GM23338 (cell line): ENCODE data around the gene CA5B. TPM values are rescaled to one million over a fixed set of nuclear protein-coding genes. Genes with fewer than 3 reads are reported as not detected.
"Not testable (repeated sequence)": the region's sequence is repeated elsewhere in the genome, so short reads cannot be mapped to it uniquely, and the experiment has no call there.

Experiments
- ATAC-seq: fragments of 200-7000 bp; cut with Tn5 transposase; 3 replicates; pipeline ENCODE4 v1.9.1; 2020
- DNase-seq: peaks from one replicate; pipeline ENCODE4 v3.0.0-alpha.2; 2015; ENCODE audit warnings: low spot score
- H2AFZ ChIP-seq: fragments of 200-600 bp; sonication (generic); 2 replicates; pipeline ENCODE4 v1.8.0; 2016; ENCODE audit warnings: antibody characterized with exemption, mild to moderate bottlenecking, moderate library complexity
- H3F3A ChIP-seq: fragments of 200-600 bp; sonication (generic); replicated peaks from 2 replicates; pipeline ENCODE4 v1.8.0; 2017; ENCODE audit warnings: antibody characterized with exemption, mixed run types, low read depth
- H3K27ac ChIP-seq: fragments of 200-600 bp; sonication (generic); 2 replicates; pipeline ENCODE4 v1.6.1; 2016; ENCODE audit warnings: low read depth
- H3K27me3 ChIP-seq: fragments of 200-600 bp; sonication (generic); 2 replicates; pipeline ENCODE4 v1.8.0; 2016; ENCODE audit warnings: mild to moderate bottlenecking, mixed run types, moderate library complexity; ENCODE audit not compliant: insufficient read depth
- H3K36me3 ChIP-seq: fragments of 200-600 bp; sonication (generic); 2 replicates; pipeline ENCODE4 v1.8.0; 2016; ENCODE audit warnings: mild to moderate bottlenecking; ENCODE audit not compliant: insufficient read depth
- H3K4me1 ChIP-seq: fragments of 200-600 bp; sonication (generic); 2 replicates; pipeline ENCODE4 v1.8.0; 2016; ENCODE audit warnings: mild to moderate bottlenecking, moderate library complexity; ENCODE audit not compliant: insufficient read depth
- H3K4me2 ChIP-seq: fragments of 200-600 bp; sonication (generic); 2 replicates; pipeline ENCODE4 v1.7.1; 2017; ENCODE audit warnings: mixed run types
- H3K4me3 ChIP-seq: fragments of 200-600 bp; sonication (generic); 2 replicates; pipeline ENCODE4 v1.6.1; 2016; ENCODE audit warnings: mixed run types
- H3K79me2 ChIP-seq: fragments of 200-600 bp; sonication (generic); replicated peaks from 2 replicates; pipeline ENCODE4 v1.8.0; 2017; ENCODE audit warnings: mild to moderate bottlenecking; ENCODE audit not compliant: insufficient read depth
- H3K9me2 ChIP-seq: fragments of 200-600 bp; sonication (generic); 2 replicates; pipeline ENCODE4 v1.8.0; 2017; ENCODE audit not compliant: insufficient read depth
- H4K20me1 ChIP-seq: fragments of 200-600 bp; sonication (generic); replicated peaks from 2 replicates; pipeline ENCODE4 v1.8.0; 2017; ENCODE audit warnings: mild to moderate bottlenecking; ENCODE audit not compliant: insufficient read depth
- H3K27ac Mint-ChIP-seq: 2 replicates; pipeline ENCODE4 v1.8.0; 2020; ENCODE audit warnings: inconsistent platforms, mild to moderate bottlenecking, moderate library complexity, mixed read lengths
- H3K27me3 Mint-ChIP-seq: 3 replicates; pipeline ENCODE4 v1.8.0; 2022; ENCODE audit warnings: low read depth, mild to moderate bottlenecking, moderate library complexity, mixed read lengths, inconsistent platforms; ENCODE audit not compliant: insufficient read depth, poor library complexity
- H3K36me3 Mint-ChIP-seq: 3 replicates; pipeline ENCODE4 v1.8.0; 2021; ENCODE audit warnings: low read depth, mild to moderate bottlenecking, inconsistent platforms, moderate library complexity, mixed read lengths
- H3K4me1 Mint-ChIP-seq: 3 replicates; pipeline ENCODE4 v1.8.0; 2020; ENCODE audit warnings: mild to moderate bottlenecking, inconsistent platforms, mixed read lengths
- H3K4me3 Mint-ChIP-seq: 3 replicates; pipeline ENCODE4 v1.8.0; 2021; ENCODE audit warnings: moderate library complexity, mild to moderate bottlenecking, inconsistent platforms, mixed read lengths
- H3K9me3 Mint-ChIP-seq: 3 replicates; pipeline ENCODE4 v1.8.0; 2020; ENCODE audit warnings: moderate library complexity, mild to moderate bottlenecking, inconsistent platforms, mixed read lengths
- CREB1 ChIP-seq: fragments of 250-450 bp; sonication (Bioruptor Pico); IDR thresholded peaks from 2 replicates; pipeline ENCODE4 v1.5.0; 2020; ENCODE audit warnings: low read depth, mild to moderate bottlenecking, moderate library complexity
- CTCF ChIP-seq, 2 experiments: fragments of 200-600 bp in 1 of 2; sonication (generic) in 1 of 2; conservative IDR thresholded peaks; 2 replicates each; pipeline versions ENCODE4 v1.5.1 to v1.6.1; 2016 to 2017; ENCODE audit warnings: antibody characterized with exemption in 2 of 2, low read depth in 2 of 2, mild to moderate bottlenecking in 2 of 2, moderate library complexity in 1 of 2
- ETS1 ChIP-seq: IDR thresholded peaks from 2 replicates; pipeline ENCODE4 v1.6.1; 2016; ENCODE audit warnings: antibody characterized with exemption
- EZH2 ChIP-seq: fragments of 200-600 bp; sonication (generic); IDR thresholded peaks from one replicate; pipeline ENCODE4 v1.8.0; 2017; ENCODE audit warnings: antibody characterized with exemption, mild to moderate bottlenecking, low read depth; ENCODE audit not compliant: unreplicated experiment
- EZH2phosphoT487 ChIP-seq: fragments of 200-600 bp; sonication (generic); IDR thresholded peaks from one replicate; pipeline ENCODE4 v1.8.1; 2018; ENCODE audit warnings: antibody characterized with exemption; ENCODE audit not compliant: unreplicated experiment
- JUNB ChIP-seq: IDR thresholded peaks from one replicate; pipeline ENCODE4 v1.6.1; 2016; ENCODE audit warnings: antibody characterized with exemption; ENCODE audit not compliant: unreplicated experiment
- NANOG ChIP-seq: IDR thresholded peaks from 2 replicates; pipeline ENCODE4 v1.6.1; 2016; ENCODE audit warnings: antibody characterized with exemption, borderline replicate concordance
- REST ChIP-seq: IDR thresholded peaks from one replicate; pipeline ENCODE4 v1.6.1; 2018; ENCODE audit warnings: antibody characterized with exemption; ENCODE audit not compliant: unreplicated experiment
- STAT1 ChIP-seq: IDR thresholded peaks from one replicate; pipeline ENCODE4 v1.6.1; 2016; ENCODE audit warnings: antibody characterized with exemption; ENCODE audit not compliant: unreplicated experiment
- ZNF114 ChIP-seq: fragments of 250-450 bp; sonication (Bioruptor Pico); IDR thresholded peaks from 2 replicates; pipeline ENCODE4 v1.5.0; 2020; ENCODE audit warnings: mild to moderate bottlenecking, moderate library complexity
- ZNF331 ChIP-seq: fragments of 250-450 bp; sonication (Bioruptor Pico); IDR thresholded peaks from 2 replicates; pipeline ENCODE4 v1.5.0; 2020; ENCODE audit warnings: low read depth, mild to moderate bottlenecking, moderate library complexity
- polyA plus RNA-seq: library from polyadenylated mRNA; unstranded; fragments of >200 nt; fragmentation: Nextera tagmentation; extraction: Ambion mirVana; gene quantifications from 2 replicates; pipeline ENCODE4 v1.2.1, GENCODE V29; 2016
- total RNA-seq: library from RNA; depleted of rRNA; stranded (reverse); fragments of >200 nt; shearing (Covaris generic); gene quantifications from 2 replicates; pipeline ENCODE4 v1.2.3, GENCODE V29; 2014

Gene CA5B
- total and polyA plus RNA-seq, 2 experiments from 2014 or later: 4.8 to 6.1 TPM

GRCh38 chrX:15758140-15758539, 20.1 kb downstream of the CA5B start:
- Mint-ChIP-seq H3K4me3 (no peak overlapping the region), H3K9me3 (no peaks in the 10 kb centered on the region), H3K4me1 (peaks cover 17% of the 10 kb centered on the region), H3K36me3 (peaks cover 10% of the 10 kb centered on the region; the same call in 2 of the 3 replicates), H3K27me3 (peaks cover 2% of the 10 kb centered on the region), H3K27ac (no peak overlapping the region)
- ATAC-seq: no peak
- TF ChIP-seq NANOG (no peak), EZH2 (no peak), ZNF114 (CRISPR knock-in tag) (no peak), EZH2phosphoT487 (no peak), ZNF331 (CRISPR knock-in tag) (no peak), REST (no peak), ETS1 (no peak), CREB1 (CRISPR knock-in tag) (no peak), CTCF (conservative IDR thresholded peaks at IDR 0.05; ENCODE audit: low read depth in 2 of 2) (no peak; a peak in 1 of 4 replicates), JUNB (no peak), STAT1 (no peak)
- Histone ChIP-seq H3K4me1 (no peaks in the 10 kb centered on the region; the same call in 1 of the 2 replicates), H3K9me2 (no peaks in the 10 kb centered on the region), H3K79me2 (no peaks in the 10 kb centered on the region), H3K27me3 (no peaks in the 10 kb centered on the region), H3K27ac (no peak overlapping the region), H3K4me2 (no peak overlapping the region), H3K36me3 (no peaks in the 10 kb centered on the region), H3K4me3 (no peak overlapping the region), H2AFZ (no peak overlapping the region), H4K20me1 (no peaks in the 10 kb centered on the region), H3F3A (no peaks in the 10 kb centered on the region)
- no peak for DNase-seq

- H3K27ac Mint-ChIP-seq, H3K9me3 Mint-ChIP-seq, H3K4me1 ChIP-seq, H3K4me1 Mint-ChIP-seq, H3K4me3 Mint-ChIP-seq, H3K79me2 ChIP-seq, ATAC-seq, H3K27me3 Mint-ChIP-seq, H2AFZ ChIP-seq, H3K4me3 ChIP-seq, H3K4me2 ChIP-seq, H4K20me1 ChIP-seq, H3K9me2 ChIP-seq, H3K27me3 ChIP-seq, H3F3A ChIP-seq, H3K27ac ChIP-seq, H3K36me3 ChIP-seq, DNase-seq: not testable (repeated sequence)
- peaks cover 14% of the 10 kb centered on the region; the same call in 2 of the 3 replicates for H3K36me3 Mint-ChIP-seq
Measured at GRCh38 chrX:15759886-15760285, 21.8 kb downstream of the CA5B start.
